Measurements from ENCODE around the gene ZCCHC7.

- TF ChIP-seq CTCF (IDR thresholded peaks at IDR 0.05; ENCODE audit: poor library complexity, severe bottlenecking) (no peak), POLR2AphosphoS5 (IDR thresholded peaks at IDR 0.05) (no peak), EP300 (conservative IDR thresholded peaks at IDR 0.05; ENCODE audit: poor library complexity, severe bottlenecking) (no peak), EZH2 (IDR thresholded peaks at IDR 0.05; ENCODE audit: borderline replicate concordance, insufficient read depth, low read length, poor library complexity, severe bottlenecking) (no peak), SMC3 (conservative IDR thresholded peaks at IDR 0.05; ENCODE audit: poor library complexity) (no peak)
These were observed 233.4 kb downstream of the ZCCHC7 start for GRCh38 chr9:37353791-37354190.

Measured in neural cell (in vitro differentiated cells).